Hepatocyte (in vitro differentiated cells): ENCODE measurements around the gene LENEP. TPM values are rescaled to one million over a fixed set of nuclear protein-coding genes. Genes with fewer than 3 reads are reported as not detected.

ENCODE experiments used
- DNase-seq: peaks from one replicate; pipeline ENCODE4 v3.0.0-alpha.2; 2016; ENCODE audit warnings: low spot score
- H2AFZ ChIP-seq: fragments of 200-600 bp; sonication (generic); 2 replicates; pipeline ENCODE4 v1.6.0; 2016; ENCODE audit warnings: antibody characterized with exemption, mild to moderate bottlenecking
- H3K27ac ChIP-seq: fragments of 200-600 bp; sonication (generic); 2 replicates; pipeline ENCODE4 v1.5.1; 2016; ENCODE audit warnings: mild to moderate bottlenecking
- H3K27me3 ChIP-seq: fragments of 200-600 bp; sonication (generic); 2 replicates; pipeline ENCODE4 v1.6.1; 2016
- H3K36me3 ChIP-seq: fragments of 200-600 bp; sonication (generic); replicated peaks from 2 replicates; pipeline ENCODE4 v1.5.1; 2016; ENCODE audit warnings: low read depth; ENCODE audit not compliant: insufficient read depth
- H3K4me1 ChIP-seq: fragments of 200-600 bp; sonication (generic); 2 replicates; pipeline ENCODE4 v1.5.1; 2016; ENCODE audit warnings: mild to moderate bottlenecking, moderate library complexity; ENCODE audit not compliant: insufficient read depth
- H3K4me2 ChIP-seq: fragments of 200-600 bp; sonication (generic); 2 replicates; pipeline ENCODE4 v1.6.0; 2016
- H3K4me3 ChIP-seq: fragments of 200-600 bp; sonication (generic); 2 replicates; pipeline ENCODE4 v1.5.1; 2016; ENCODE audit warnings: mild to moderate bottlenecking
- H3K79me2 ChIP-seq: fragments of 200-600 bp; sonication (generic); 2 replicates; pipeline ENCODE4 v1.6.0; 2017; ENCODE audit warnings: mild to moderate bottlenecking
- H3K9me2 ChIP-seq: fragments of 200-600 bp; sonication (generic); replicated peaks from 2 replicates; pipeline ENCODE4 v1.6.0; 2017; ENCODE audit warnings: mild to moderate bottlenecking; ENCODE audit not compliant: insufficient read depth
- H3K9me3 ChIP-seq: fragments of 200-600 bp; sonication (generic); 2 replicates; pipeline ENCODE4 v1.5.1; 2016; ENCODE audit warnings: low read depth, mild to moderate bottlenecking
- H4K20me1 ChIP-seq: fragments of 200-600 bp; sonication (generic); 2 replicates; pipeline ENCODE4 v1.6.0; 2016; ENCODE audit warnings: mild to moderate bottlenecking; ENCODE audit not compliant: insufficient read depth, poor library complexity, severe bottlenecking
- EZH2 ChIP-seq: fragments of 200-600 bp; sonication (generic); IDR thresholded peaks from 2 replicates; pipeline ENCODE4 v1.6.1; 2016; ENCODE audit warnings: antibody characterized with exemption, mild to moderate bottlenecking, borderline replicate concordance
- EZH2phosphoT487 ChIP-seq: fragments of 200-600 bp; sonication (generic); IDR thresholded peaks from one replicate; pipeline ENCODE4 v1.6.1; 2018; ENCODE audit warnings: antibody characterized with exemption, mild to moderate bottlenecking, low read depth, moderate library complexity; ENCODE audit not compliant: unreplicated experiment, severe bottlenecking
- WGBS: methylation state at CpG from one replicate; pipeline ENCODE4 v1.1.6; 2016; ENCODE audit warnings: low lambda C conversion rate; ENCODE audit errors: missing lambda C conversion rate; 5-methylcytosine and 5-hydroxymethylcytosine counted together
- polyA plus RNA-seq: library from polyadenylated mRNA; unstranded; fragments of >200 nt; fragmentation: Nextera tagmentation; extraction: Ambion mirVana; gene quantifications from 2 replicates; pipeline ENCODE4 v1.2.1, GENCODE V29; 2016
- total RNA-seq: library from RNA; depleted of rRNA; stranded (reverse); fragments of >200 nt; gene quantifications from 2 replicates; pipeline ENCODE4 v1.2.3, GENCODE V29; 2014
- TF ChIP-seq, protein P1 (sequence below): fragments of 200-600 bp; sonication (generic); IDR thresholded peaks from 2 replicates; pipeline ENCODE4 v1.5.1; 2016; ENCODE audit warnings: antibody characterized with exemption, mild to moderate bottlenecking; ENCODE audit not compliant: poor library complexity

LENEP gene
- total and polyA plus RNA-seq, 2 experiments from 2014 or later: not detected

DNA sequence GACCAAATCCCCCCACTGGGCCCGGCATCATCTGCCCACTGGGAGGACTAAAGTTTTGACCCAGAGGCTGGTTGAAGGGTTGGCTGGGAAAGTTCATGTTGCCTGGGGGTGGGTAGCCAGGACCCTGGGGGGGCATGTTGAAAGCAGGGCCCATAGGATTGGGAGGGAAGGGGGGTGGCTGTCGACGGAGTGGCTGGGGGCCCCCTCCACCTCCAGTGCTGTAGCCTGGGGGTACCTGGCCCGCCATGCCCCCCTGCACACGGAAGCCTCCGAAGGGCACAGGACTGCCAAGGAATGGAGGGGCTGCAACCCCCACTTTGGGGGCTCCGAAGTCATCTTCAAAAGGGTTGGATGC lies 34.0 kb upstream of the LENEP start:
- H3K79me2 ChIP-seq: peaks cover 57% of the 10 kb centered on the region
- no peak overlapping the region for H3K27ac ChIP-seq
- H3K4me3 ChIP-seq: no peak overlapping the region
- H2AFZ ChIP-seq: no peak overlapping the region
- H3K9me3 ChIP-seq: no peaks in the 10 kb centered on the region
- H3K4me1 ChIP-seq: peaks cover 38% of the 10 kb centered on the region
- no peak for DNase-seq
- no peaks in the 10 kb centered on the region for H3K9me2 ChIP-seq
- TF ChIP-seq EZH2phosphoT487 (no peak), EZH2 (no peak)
- TF ChIP-seq, protein P1, sequence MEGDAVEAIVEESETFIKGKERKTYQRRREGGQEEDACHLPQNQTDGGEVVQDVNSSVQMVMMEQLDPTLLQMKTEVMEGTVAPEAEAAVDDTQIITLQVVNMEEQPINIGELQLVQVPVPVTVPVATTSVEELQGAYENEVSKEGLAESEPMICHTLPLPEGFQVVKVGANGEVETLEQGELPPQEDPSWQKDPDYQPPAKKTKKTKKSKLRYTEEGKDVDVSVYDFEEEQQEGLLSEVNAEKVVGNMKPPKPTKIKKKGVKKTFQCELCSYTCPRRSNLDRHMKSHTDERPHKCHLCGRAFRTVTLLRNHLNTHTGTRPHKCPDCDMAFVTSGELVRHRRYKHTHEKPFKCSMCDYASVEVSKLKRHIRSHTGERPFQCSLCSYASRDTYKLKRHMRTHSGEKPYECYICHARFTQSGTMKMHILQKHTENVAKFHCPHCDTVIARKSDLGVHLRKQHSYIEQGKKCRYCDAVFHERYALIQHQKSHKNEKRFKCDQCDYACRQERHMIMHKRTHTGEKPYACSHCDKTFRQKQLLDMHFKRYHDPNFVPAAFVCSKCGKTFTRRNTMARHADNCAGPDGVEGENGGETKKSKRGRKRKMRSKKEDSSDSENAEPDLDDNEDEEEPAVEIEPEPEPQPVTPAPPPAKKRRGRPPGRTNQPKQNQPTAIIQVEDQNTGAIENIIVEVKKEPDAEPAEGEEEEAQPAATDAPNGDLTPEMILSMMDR: no peak
- 100% methylated on average over 6 of the region's 7 CpGs for WGBS
- no peaks in the 10 kb centered on the region for H3K27me3 ChIP-seq
- no peaks in the 10 kb centered on the region for H4K20me1 ChIP-seq
- no peaks in the 10 kb centered on the region for H3K36me3 ChIP-seq
- no peak overlapping the region for H3K4me2 ChIP-seq

DNA sequence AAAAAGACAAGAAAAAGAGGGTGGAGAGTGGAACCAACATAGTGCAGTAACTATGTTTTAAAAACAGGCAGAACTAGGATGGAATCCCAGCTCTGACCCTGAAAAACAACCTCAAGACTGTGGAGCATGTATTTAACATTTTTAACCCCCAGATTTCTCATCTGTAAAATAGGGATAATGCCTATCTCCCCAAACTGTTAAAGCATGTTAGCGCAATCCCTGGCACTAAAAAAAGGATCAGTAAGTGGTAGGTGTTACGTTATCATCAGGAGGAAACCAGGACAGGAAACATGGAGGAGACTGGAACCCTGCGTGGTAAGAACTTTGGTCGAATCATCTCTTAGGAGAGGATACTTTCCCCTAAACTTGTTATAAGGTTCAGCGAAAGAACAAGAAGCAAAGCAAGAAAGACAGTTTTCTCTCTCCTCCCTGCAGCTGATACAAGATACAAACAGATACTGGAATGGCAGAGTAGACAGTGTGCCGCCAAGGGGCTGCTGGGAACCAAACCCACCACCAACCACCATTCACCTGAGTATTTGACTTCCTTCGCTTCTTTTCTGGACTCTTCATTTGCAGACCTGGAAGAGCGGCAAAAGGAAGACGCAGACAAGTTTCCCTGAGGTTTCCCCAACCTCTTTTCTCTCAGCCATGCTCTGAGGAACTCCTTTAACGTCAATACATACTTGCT lies 32.8 kb upstream of the LENEP start:
- Histone ChIP-seq H3K27me3 (no peaks in the 10 kb centered on the region), H3K36me3 (no peaks in the 10 kb centered on the region), H3K4me1 (peaks cover 32% of the 10 kb centered on the region), H3K4me2 (peak overlapping the region; percentile 97), H4K20me1 (no peaks in the 10 kb centered on the region), H2AFZ (peak overlapping the region; percentile 60), H3K9me3 (no peaks in the 10 kb centered on the region), H3K79me2 (peaks cover 57% of the 10 kb centered on the region), H3K9me2 (no peaks in the 10 kb centered on the region), H3K27ac (peak overlapping the region; percentile 100), H3K4me3 (peak overlapping the region; percentile 99)
- WGBS: 59% methylated on average over 10 of the region's 10 CpGs
- DNase-seq: no peak
- TF ChIP-seq EZH2: no peak
- TF ChIP-seq, protein P1: no peak
- no peak for TF ChIP-seq EZH2phosphoT487

DNA sequence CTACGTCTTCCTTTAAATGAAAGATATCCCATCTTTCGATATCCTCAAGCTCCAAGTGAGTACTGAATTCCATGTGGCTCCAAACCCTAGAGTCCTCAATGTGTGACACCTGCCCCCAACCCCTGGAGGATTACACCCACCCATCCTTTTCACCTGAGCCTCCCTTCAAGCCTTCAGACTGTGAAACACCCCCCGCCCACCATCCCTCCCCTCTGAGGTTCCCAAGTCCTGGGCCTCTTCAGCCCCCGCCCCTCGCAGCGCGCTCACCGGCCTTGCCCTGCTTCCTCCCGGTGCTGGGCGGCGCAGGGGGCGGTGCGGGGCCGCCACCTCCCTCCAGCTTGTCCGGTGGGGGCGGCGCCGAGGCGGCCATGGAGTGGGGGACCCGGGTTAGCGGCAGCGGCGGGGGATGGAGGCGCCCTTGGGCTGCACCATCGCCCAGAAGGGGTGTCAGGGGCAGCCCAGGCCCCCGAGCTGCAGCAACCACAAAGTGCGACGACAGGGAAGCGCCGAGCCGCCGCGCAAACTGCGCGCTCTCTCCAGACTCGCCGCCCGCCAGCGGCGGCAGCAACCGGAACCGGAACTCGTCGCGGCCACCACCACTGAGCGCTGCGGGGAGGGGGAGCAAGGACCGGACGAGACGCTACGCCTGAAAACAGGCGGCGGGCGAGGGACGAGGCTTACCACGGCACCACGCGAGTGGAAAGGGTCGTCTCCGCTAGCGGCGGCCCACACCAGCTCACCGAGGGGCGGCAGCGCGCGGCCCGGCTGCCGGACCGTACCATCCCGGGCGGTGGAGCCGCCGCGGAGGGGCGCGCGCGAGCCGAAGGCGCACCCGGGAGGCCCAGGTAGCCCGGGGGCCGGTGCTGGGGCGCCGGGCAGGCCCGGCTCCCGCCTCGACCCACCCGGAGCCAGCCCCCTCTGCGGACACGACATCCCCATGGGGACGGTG lies 31.9 kb upstream of the LENEP start, which contains the start of gene PYGO2:
Gene PYGO2 (minus strand): TSS at position 576 of the 949 bp plus-strand sequence. CDS start 206 bp downstream, at position 370.
- H3K9me2 ChIP-seq: no peaks in the 10 kb centered on the region
- peaks cover 30% of the 10 kb centered on the region for H3K4me1 ChIP-seq
- H3K27me3 ChIP-seq: no peaks in the 10 kb centered on the region
- peak within 1 kb of the TSS; percentile 60 for H2AFZ ChIP-seq
- TF ChIP-seq EZH2 (no peak), EZH2phosphoT487 (no peak)
- TF ChIP-seq, protein P1: peak; percentile 79
- no peaks in the 10 kb centered on the region for H3K9me3 ChIP-seq
- no peaks in the 10 kb centered on the region for H3K36me3 ChIP-seq
- peak within 1 kb of the TSS; percentile 97 for H3K4me2 ChIP-seq
- no peaks in the 10 kb centered on the region for H4K20me1 ChIP-seq
- peak within 1 kb of the TSS; percentile 99 for H3K4me3 ChIP-seq
- 3% methylated on average over 50 of the region's 93 CpGs for WGBS
- peak; percentile 88 for DNase-seq
- peaks cover 66% of the 10 kb centered on the region for H3K79me2 ChIP-seq
- H3K27ac ChIP-seq: peak within 1 kb of the TSS; percentile 100
